ENCODE measurements around the gene TRMT13.

DNA sequence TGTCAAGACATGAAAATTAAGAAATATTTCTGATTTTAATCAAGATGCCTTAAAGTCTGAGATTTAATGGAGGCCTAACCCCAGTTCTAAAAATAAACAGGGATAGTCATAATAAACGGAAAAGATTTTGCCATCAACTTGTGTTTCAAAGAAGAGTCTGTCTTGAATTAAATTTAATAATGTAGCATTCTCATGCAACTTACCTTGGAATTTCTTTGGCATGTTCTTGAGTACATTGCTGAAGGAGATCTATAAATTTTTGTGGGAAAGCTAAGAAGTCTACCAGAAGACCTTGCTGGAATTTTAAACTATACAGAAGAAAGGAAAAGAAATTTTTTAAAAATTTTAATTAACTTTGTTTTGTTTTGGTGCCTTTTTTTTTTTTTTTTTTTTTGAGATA is 10.8 kb upstream of the TRMT13 start:
- TF ChIP-seq, protein P1, sequence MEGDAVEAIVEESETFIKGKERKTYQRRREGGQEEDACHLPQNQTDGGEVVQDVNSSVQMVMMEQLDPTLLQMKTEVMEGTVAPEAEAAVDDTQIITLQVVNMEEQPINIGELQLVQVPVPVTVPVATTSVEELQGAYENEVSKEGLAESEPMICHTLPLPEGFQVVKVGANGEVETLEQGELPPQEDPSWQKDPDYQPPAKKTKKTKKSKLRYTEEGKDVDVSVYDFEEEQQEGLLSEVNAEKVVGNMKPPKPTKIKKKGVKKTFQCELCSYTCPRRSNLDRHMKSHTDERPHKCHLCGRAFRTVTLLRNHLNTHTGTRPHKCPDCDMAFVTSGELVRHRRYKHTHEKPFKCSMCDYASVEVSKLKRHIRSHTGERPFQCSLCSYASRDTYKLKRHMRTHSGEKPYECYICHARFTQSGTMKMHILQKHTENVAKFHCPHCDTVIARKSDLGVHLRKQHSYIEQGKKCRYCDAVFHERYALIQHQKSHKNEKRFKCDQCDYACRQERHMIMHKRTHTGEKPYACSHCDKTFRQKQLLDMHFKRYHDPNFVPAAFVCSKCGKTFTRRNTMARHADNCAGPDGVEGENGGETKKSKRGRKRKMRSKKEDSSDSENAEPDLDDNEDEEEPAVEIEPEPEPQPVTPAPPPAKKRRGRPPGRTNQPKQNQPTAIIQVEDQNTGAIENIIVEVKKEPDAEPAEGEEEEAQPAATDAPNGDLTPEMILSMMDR (IDR thresholded peaks at IDR 0.05), result no peak
- no peak for TF ChIP-seq POLR2A (IDR thresholded peaks at IDR 0.05)

All from adrenal gland (tissue), 5 donors.